Smooth muscle cell (in vitro differentiated cells): ENCODE results near the gene SLC25A15. TPM values are rescaled to one million over a fixed set of nuclear protein-coding genes. Genes with fewer than 3 reads are reported as not detected.

Experiments used
- DNase-seq: peaks from one replicate; lab custom pipeline; 2025; ENCODE audit not compliant: unreplicated experiment; lab: John Stamatoyannopoulos, UW
- H2AFZ ChIP-seq: fragments of 200-600 bp; sonication (generic); 2 replicates; pipeline ENCODE4 v1.6.0; 2016; ENCODE audit warnings: antibody characterized with exemption, low read depth, mild to moderate bottlenecking
- H3F3A ChIP-seq: fragments of 200-600 bp; sonication (generic); 2 replicates; pipeline ENCODE4 v1.6.0; 2017; ENCODE audit warnings: antibody characterized with exemption, low read depth
- H3K27ac ChIP-seq: fragments of 200-600 bp; sonication (generic); 2 replicates; pipeline ENCODE4 v1.5.1; 2016; ENCODE audit warnings: low read depth, mild to moderate bottlenecking
- H3K27me3 ChIP-seq: fragments of 200-600 bp; sonication (generic); 2 replicates; pipeline ENCODE4 v1.6.1; 2016; ENCODE audit warnings: low read depth, mild to moderate bottlenecking
- H3K36me3 ChIP-seq: fragments of 200-600 bp; sonication (generic); 2 replicates; pipeline ENCODE4 v1.5.1; 2016; ENCODE audit warnings: low read depth
- H3K4me1 ChIP-seq: fragments of 200-600 bp; sonication (generic); 2 replicates; pipeline ENCODE4 v1.5.1; 2016; ENCODE audit warnings: low read depth
- H3K4me2 ChIP-seq: fragments of 200-600 bp; sonication (generic); 2 replicates; pipeline ENCODE4 v1.6.0; 2016; ENCODE audit warnings: mild to moderate bottlenecking
- H3K4me3 ChIP-seq: fragments of 200-600 bp; sonication (generic); 2 replicates; pipeline ENCODE4 v1.5.1; 2016; ENCODE audit warnings: mild to moderate bottlenecking
- H3K79me2 ChIP-seq: fragments of 200-600 bp; sonication (generic); 2 replicates; pipeline ENCODE4 v1.6.0; 2016; ENCODE audit warnings: low read depth, mild to moderate bottlenecking
- H3K9ac ChIP-seq: fragments of 200-600 bp; sonication (generic); 2 replicates; pipeline ENCODE4 v1.6.0; 2016; ENCODE audit warnings: low read depth
- H3K9me3 ChIP-seq: fragments of 200-600 bp; sonication (generic); replicated peaks from 2 replicates; pipeline ENCODE4 v1.5.1; 2016; ENCODE audit warnings: low read depth
- H4K20me1 ChIP-seq: fragments of 200-600 bp; sonication (generic); 2 replicates; pipeline ENCODE4 v1.6.0; 2016; ENCODE audit warnings: low read depth
- WGBS: methylation state at CpG from one replicate; pipeline ENCODE4 v1.1.7; 2016; ENCODE audit warnings: low lambda C conversion rate; 5-methylcytosine and 5-hydroxymethylcytosine counted together
- polyA plus RNA-seq: library from polyadenylated mRNA; unstranded; fragments of >200 nt; fragmentation: Nextera tagmentation; extraction: Ambion mirVana; gene quantifications from 2 replicates; pipeline ENCODE4 v1.2.1, GENCODE V29; 2016
- total RNA-seq: library from RNA; depleted of rRNA; stranded (reverse); fragments of >200 nt; gene quantifications from 2 replicates; pipeline ENCODE4 v1.2.3, GENCODE V29; 2014
- TF ChIP-seq, protein P1 (sequence below): fragments of 200-600 bp; sonication (generic); IDR thresholded peaks from 2 replicates; pipeline ENCODE4 v1.5.1; 2017; ENCODE audit warnings: borderline replicate concordance, mild to moderate bottlenecking, antibody characterized with exemption; ENCODE audit not compliant: insufficient read depth, poor library complexity, severe bottlenecking

SLC25A15 gene
- total and polyA plus RNA-seq, 2 experiments from 2014 or later: 6.3 to 11.1 TPM

DNA sequence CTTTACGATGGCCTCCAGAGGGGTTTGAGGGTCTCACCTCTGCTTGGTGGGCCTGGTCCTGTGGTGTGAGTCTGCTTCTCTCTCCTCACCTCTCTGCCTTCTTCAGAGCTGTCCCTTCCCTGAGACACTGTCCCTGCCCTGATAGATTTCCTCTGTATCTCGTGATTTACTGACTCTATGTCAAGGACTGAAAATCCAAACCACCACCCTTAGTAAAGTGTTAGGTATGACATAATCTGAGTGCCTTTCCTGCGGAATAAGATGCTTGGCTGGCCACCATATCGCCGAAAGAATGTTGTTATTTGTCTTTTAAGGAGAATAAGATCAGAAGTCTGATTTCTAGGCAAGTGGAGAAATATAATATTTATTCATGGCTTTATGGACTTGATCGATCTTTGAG is 7.2 kb downstream of the SLC25A15 start:
- no peak for DNase-seq
- Histone ChIP-seq H3K9ac (no peak overlapping the region), H3K4me1 (no peaks in the 10 kb centered on the region), H3K9me3 (no peaks in the 10 kb centered on the region), H3K4me2 (no peak overlapping the region), H3K79me2 (no peaks in the 10 kb centered on the region), H3K4me3 (no peak overlapping the region), H4K20me1 (no peaks in the 10 kb centered on the region), H2AFZ (no peak overlapping the region), H3F3A (no peaks in the 10 kb centered on the region), H3K27me3 (no peaks in the 10 kb centered on the region), H3K27ac (no peak overlapping the region), H3K36me3 (no peaks in the 10 kb centered on the region)
- TF ChIP-seq, protein P1, sequence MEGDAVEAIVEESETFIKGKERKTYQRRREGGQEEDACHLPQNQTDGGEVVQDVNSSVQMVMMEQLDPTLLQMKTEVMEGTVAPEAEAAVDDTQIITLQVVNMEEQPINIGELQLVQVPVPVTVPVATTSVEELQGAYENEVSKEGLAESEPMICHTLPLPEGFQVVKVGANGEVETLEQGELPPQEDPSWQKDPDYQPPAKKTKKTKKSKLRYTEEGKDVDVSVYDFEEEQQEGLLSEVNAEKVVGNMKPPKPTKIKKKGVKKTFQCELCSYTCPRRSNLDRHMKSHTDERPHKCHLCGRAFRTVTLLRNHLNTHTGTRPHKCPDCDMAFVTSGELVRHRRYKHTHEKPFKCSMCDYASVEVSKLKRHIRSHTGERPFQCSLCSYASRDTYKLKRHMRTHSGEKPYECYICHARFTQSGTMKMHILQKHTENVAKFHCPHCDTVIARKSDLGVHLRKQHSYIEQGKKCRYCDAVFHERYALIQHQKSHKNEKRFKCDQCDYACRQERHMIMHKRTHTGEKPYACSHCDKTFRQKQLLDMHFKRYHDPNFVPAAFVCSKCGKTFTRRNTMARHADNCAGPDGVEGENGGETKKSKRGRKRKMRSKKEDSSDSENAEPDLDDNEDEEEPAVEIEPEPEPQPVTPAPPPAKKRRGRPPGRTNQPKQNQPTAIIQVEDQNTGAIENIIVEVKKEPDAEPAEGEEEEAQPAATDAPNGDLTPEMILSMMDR: no peak
- 95% methylated on average over 6 of the region's 6 CpGs for WGBS

DNA sequence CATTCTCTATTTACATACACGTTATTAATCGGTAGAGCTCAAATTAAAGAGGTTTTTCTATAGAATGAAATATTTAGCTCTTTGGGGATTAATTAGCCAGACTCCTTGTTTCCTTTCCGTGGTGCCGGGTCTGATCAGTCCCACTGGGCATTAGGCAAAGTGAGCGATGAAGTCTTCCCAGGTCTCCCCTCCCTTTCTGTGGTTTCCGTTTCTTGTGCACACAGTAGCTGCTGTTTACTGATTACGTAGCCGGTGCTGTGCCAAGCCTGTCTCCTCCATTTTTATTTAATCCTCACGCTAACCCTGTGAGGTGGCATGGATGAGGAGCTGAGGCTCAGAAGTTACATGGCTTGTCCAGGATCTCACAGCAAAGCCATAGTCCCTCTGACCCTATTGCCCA is 9.0 kb downstream of the SLC25A15 start:
- no peaks in the 10 kb centered on the region for H4K20me1 ChIP-seq
- H3K36me3 ChIP-seq: no peaks in the 10 kb centered on the region
- H3K4me3 ChIP-seq: no peak overlapping the region
- no peak for DNase-seq
- H3K79me2 ChIP-seq: no peaks in the 10 kb centered on the region
- H3K27ac ChIP-seq: no peak overlapping the region
- 98% methylated on average over 9 of the region's 9 CpGs for WGBS
- H3K4me2 ChIP-seq: no peak overlapping the region
- H3K4me1 ChIP-seq: no peaks in the 10 kb centered on the region
- no peaks in the 10 kb centered on the region for H3F3A ChIP-seq
- no peak overlapping the region for H3K9ac ChIP-seq
- no peaks in the 10 kb centered on the region for H3K27me3 ChIP-seq
- H3K9me3 ChIP-seq: no peaks in the 10 kb centered on the region
- no peak overlapping the region for H2AFZ ChIP-seq
- TF ChIP-seq, protein P1: no peak

DNA sequence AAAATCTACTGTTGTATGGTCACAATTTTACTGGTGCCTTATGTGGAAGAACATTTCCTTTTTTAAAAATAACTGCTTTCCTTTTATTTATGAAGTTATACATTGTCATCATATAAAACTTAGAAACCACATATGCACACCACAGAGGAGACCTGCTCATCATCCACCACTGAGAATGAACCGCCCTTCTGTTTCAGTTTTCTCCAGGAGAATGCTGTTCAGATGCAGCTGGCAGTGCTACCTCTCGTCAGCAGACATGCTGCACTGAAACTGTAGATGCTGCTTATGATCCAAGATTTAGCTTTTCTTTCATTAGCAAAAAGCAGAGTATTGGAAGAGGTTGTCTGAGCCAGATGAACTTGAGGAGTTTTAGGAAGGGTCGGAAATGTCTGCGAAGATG is 10.1 kb downstream of the SLC25A15 start:
- H3K9me3 ChIP-seq: no peaks in the 10 kb centered on the region
- H3K27ac ChIP-seq: no peak overlapping the region
- no peak overlapping the region for H3K4me2 ChIP-seq
- H3F3A ChIP-seq: no peaks in the 10 kb centered on the region
- no peak overlapping the region for H2AFZ ChIP-seq
- no peak for DNase-seq
- no peaks in the 10 kb centered on the region for H3K4me1 ChIP-seq
- H3K27me3 ChIP-seq: no peaks in the 10 kb centered on the region
- no peaks in the 10 kb centered on the region for H4K20me1 ChIP-seq
- no peak overlapping the region for H3K9ac ChIP-seq
- H3K36me3 ChIP-seq: no peaks in the 10 kb centered on the region
- H3K4me3 ChIP-seq: no peak overlapping the region
- no peaks in the 10 kb centered on the region for H3K79me2 ChIP-seq
- TF ChIP-seq, protein P1: no peak
- 95% methylated on average over 4 of the region's 4 CpGs for WGBS

DNA sequence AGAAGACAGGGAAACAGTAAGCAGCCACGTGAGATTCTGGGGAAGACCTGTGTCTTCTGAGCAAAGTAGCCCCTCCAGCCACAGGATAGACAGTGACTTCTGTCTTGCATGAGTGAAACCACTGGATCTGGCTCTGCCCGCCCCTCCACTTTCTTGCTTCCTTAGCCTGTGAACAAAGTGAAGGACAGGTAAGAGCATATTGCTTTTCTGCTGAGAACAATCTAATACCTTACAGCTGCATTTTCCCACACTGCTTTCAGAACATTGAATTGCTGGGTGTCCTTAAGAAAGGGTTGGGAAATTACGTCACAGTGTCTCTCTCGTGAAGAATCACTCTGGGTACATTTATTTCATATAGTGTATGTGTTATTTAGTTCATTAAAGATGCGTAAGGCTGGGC is 11.1 kb downstream of the SLC25A15 start:
- H3K79me2 ChIP-seq: no peaks in the 10 kb centered on the region
- no peaks in the 10 kb centered on the region for H3K9me3 ChIP-seq
- H3K36me3 ChIP-seq: no peaks in the 10 kb centered on the region
- no peak overlapping the region for H2AFZ ChIP-seq
- H3F3A ChIP-seq: no peaks in the 10 kb centered on the region
- H3K4me3 ChIP-seq: no peak overlapping the region
- 92% methylated on average over 5 of the region's 5 CpGs for WGBS
- H3K4me2 ChIP-seq: no peak overlapping the region
- no peaks in the 10 kb centered on the region for H3K4me1 ChIP-seq
- H3K27ac ChIP-seq: no peak overlapping the region
- no peaks in the 10 kb centered on the region for H3K27me3 ChIP-seq
- H3K9ac ChIP-seq: no peak overlapping the region
- no peaks in the 10 kb centered on the region for H4K20me1 ChIP-seq
- TF ChIP-seq, protein P1: no peak
- no peak for DNase-seq
